ENCODE data around the gene ODAD2.
"Not testable (repeated sequence)": the region's sequence is repeated elsewhere in the genome, so short reads cannot be mapped to it uniquely, and the experiment has no call there.

DNA sequence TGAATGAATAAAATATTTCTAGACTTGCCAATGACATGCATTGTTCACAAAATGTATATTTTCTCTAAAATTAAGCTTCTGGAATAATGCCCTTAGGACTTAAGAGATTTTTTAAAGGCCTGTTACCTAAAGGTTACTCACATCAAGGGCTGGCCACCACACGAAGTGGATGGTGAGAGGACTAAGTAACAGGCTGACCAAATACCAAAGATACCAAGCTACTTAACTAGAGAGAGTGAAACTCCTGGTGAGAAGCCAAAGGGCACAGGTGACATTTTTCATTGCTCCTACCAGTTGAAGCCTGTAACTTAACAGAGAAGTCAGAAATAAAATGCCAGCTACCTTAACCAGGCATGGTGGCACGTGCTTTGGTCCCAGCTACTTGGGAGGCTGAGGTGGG lies 9.5 kb downstream of the ODAD2 start:
- TF ChIP-seq, protein P1, sequence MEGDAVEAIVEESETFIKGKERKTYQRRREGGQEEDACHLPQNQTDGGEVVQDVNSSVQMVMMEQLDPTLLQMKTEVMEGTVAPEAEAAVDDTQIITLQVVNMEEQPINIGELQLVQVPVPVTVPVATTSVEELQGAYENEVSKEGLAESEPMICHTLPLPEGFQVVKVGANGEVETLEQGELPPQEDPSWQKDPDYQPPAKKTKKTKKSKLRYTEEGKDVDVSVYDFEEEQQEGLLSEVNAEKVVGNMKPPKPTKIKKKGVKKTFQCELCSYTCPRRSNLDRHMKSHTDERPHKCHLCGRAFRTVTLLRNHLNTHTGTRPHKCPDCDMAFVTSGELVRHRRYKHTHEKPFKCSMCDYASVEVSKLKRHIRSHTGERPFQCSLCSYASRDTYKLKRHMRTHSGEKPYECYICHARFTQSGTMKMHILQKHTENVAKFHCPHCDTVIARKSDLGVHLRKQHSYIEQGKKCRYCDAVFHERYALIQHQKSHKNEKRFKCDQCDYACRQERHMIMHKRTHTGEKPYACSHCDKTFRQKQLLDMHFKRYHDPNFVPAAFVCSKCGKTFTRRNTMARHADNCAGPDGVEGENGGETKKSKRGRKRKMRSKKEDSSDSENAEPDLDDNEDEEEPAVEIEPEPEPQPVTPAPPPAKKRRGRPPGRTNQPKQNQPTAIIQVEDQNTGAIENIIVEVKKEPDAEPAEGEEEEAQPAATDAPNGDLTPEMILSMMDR (IDR thresholded peaks at IDR 0.05; ENCODE audit: low read length) = not testable (repeated sequence)
- TF ChIP-seq EZH2 (optimal IDR thresholded peaks at IDR 0.05; ENCODE audit: low read depth, low read length); EZH2phosphoT487 (IDR thresholded peaks at IDR 0.05; ENCODE audit: low read length): not testable (repeated sequence)
